Muscle of back (tissue), 11 donors: Measurements from ENCODE around the gene CFAP206. TPM values are rescaled to one million over a fixed set of nuclear protein-coding genes. Genes with fewer than 3 reads are reported as not detected.
"Not testable (repeated sequence)": the region's sequence is repeated elsewhere in the genome, so short reads cannot be mapped to it uniquely, and the experiment has no call there.

Source experiments
- DNase-seq, 3 donors: peaks; one replicate each; pipeline versions ENCODE4 v3.0.0 to v3.0.0-alpha.2; 2013
- polyA plus RNA-seq, 10 donors: library from polyadenylated mRNA; unstranded; fragments of 120-200 nt; gene quantifications; one replicate each; pipeline ENCODE4 v1.2.1, GENCODE V29; 2013; ENCODE audit not compliant: insufficient read length in 10 of 10

The CFAP206 gene
- polyA plus RNA-seq, 10 donors: 0.14 to 0.45 (median 0.19) TPM; not detected in 5

- DNase-seq: no peak
Observed at GRCh38 chr6:87420360-87420759, 12.6 kb downstream of the CFAP206 start.

- no peak for DNase-seq
Observed at GRCh38 chr6:87421576-87421975, 13.8 kb downstream of the CFAP206 start.

- no peak for DNase-seq
Observed at GRCh38 chr6:87426789-87427188, 19.0 kb downstream of the CFAP206 start.

- DNase-seq: no peak
Observed at GRCh38 chr6:87430499-87430898, 22.7 kb downstream of the CFAP206 start.

GRCh38 chr6:87431263-87431662, 23.5 kb downstream of the CFAP206 start:
- no peak for DNase-seq

- DNase-seq: peak; percentile 59 to 80 (median 75)
Observed at GRCh38 chr6:87436435-87436834, 28.7 kb downstream of the CFAP206 start.

GRCh38 chr6:87441711-87442110, 33.9 kb downstream of the CFAP206 start:
- DNase-seq: no peak

- DNase-seq: no peak
Observed at GRCh38 chr6:87444362-87444761, 36.6 kb downstream of the CFAP206 start.

- no peak for DNase-seq
Observed at GRCh38 chr6:87465051-87465450, 57.3 kb downstream of the CFAP206 start.

- peak; percentile 80 to 97 (median 91) for DNase-seq
Observed at GRCh38 chr6:87472525-87473418, 65.0 kb downstream of the CFAP206 start, which contains the start of gene SLC35A1. SLC35A1 (plus strand) TSS chr6:87472974; CDS start chr6:87473004, 30 bp downstream.

- DNase-seq: peak in 1 of 3 donors; percentile 2
Observed at GRCh38 chr6:87473419-87473903, 65.7 kb downstream of the CFAP206 start.

GRCh38 chr6:87481931-87482330, 74.2 kb downstream of the CFAP206 start:
- DNase-seq: no peak

GRCh38 chr6:87482366-87482765, 74.6 kb downstream of the CFAP206 start:
- DNase-seq: no peak

- DNase-seq: peak in 1 of 3 donors; percentile 22
Observed at GRCh38 chr6:87483929-87484328, 76.2 kb downstream of the CFAP206 start.

- DNase-seq: no peak
Observed at GRCh38 chr6:87484491-87484890, 76.7 kb downstream of the CFAP206 start.

GRCh38 chr6:87487555-87487954, 79.8 kb downstream of the CFAP206 start:
- no peak for DNase-seq

- DNase-seq: not testable (repeated sequence)
Observed at GRCh38 chr6:87489326-87489725, 81.6 kb downstream of the CFAP206 start.

- DNase-seq: no peak
Observed at GRCh38 chr6:87494761-87495422, 87.1 kb downstream of the CFAP206 start.

GRCh38 chr6:87498048-87498447, 90.3 kb downstream of the CFAP206 start:
- DNase-seq: no peak

- DNase-seq: no peak
Observed at GRCh38 chr6:87501809-87502572, 94.2 kb downstream of the CFAP206 start.

GRCh38 chr6:87504441-87504840, 96.7 kb downstream of the CFAP206 start:
- peak in 2 of 3 donors; percentile 3 to 6 for DNase-seq
